HG02981 (cell line): Measurements from ENCODE around the gene CLDN9.
"Not testable (repeated sequence)": the region's sequence is repeated elsewhere in the genome, so short reads cannot be mapped to it uniquely, and the experiment has no call there.

ENCODE experiments used
- ATAC-seq: cut with Tn5 transposase; IDR thresholded peaks from one replicate; pipeline ENCODE4 v1.9.1; 2021; ENCODE audit warnings: mild to moderate bottlenecking, moderate library complexity; ENCODE audit not compliant: unreplicated experiment

Gene CLDN9

GRCh38 chr16:3052571-3053329 is 40.0 kb downstream of the CLDN9 start:
- ATAC-seq = not testable (repeated sequence)

GRCh38 chr16:3053330-3053710 is 40.6 kb downstream of the CLDN9 start:
- ATAC-seq = not testable (repeated sequence)

- ATAC-seq = no peak
These were observed 42.4 kb downstream of the CLDN9 start for GRCh38 chr16:3054965-3055733.

GRCh38 chr16:3055734-3056115 is 43.0 kb downstream of the CLDN9 start:
- not testable (repeated sequence) for ATAC-seq

GRCh38 chr16:3056336-3057180 is 43.8 kb downstream of the CLDN9 start:
- no peak for ATAC-seq

GRCh38 chr16:3057181-3058138 is 44.7 kb downstream of the CLDN9 start:
- ATAC-seq = no peak

GRCh38 chr16:3058139-3059030 is 45.7 kb downstream of the CLDN9 start:
- peak; percentile 26 for ATAC-seq

- peak; percentile 62 for ATAC-seq
These were observed 46.5 kb downstream of the CLDN9 start for GRCh38 chr16:3059041-3059722.

GRCh38 chr16:3059723-3060242 is 47.1 kb downstream of the CLDN9 start:
- no peak for ATAC-seq

GRCh38 chr16:3060339-3061127 is 47.8 kb downstream of the CLDN9 start:
- no peak for ATAC-seq

- no peak for ATAC-seq
These were observed 49.8 kb downstream of the CLDN9 start for GRCh38 chr16:3062553-3062952.

GRCh38 chr16:3063625-3064386 is 51.1 kb downstream of the CLDN9 start:
- ATAC-seq = no peak
